Lower leg skin (tissue), 3 donors: Measurements from ENCODE around the gene FLNB.

Source experiments
- CTCF ChIP-seq, 3 donors: fragments of 450-650 bp; IDR thresholded peaks; one replicate each; pipeline ENCODE4 v1.5.1; 2016; ENCODE audit warnings: antibody characterized with exemption in 3 of 3, mild to moderate bottlenecking in 3 of 3, moderate library complexity in 2 of 3
- POLR2A ChIP-seq, 2 donors: fragments of 450-650 bp; IDR thresholded peaks; one replicate each; pipeline ENCODE4 v1.6.1; 2016 to 2017; ENCODE audit warnings: antibody characterized with exemption in 2 of 2, mild to moderate bottlenecking in 1 of 2, moderate library complexity in 1 of 2

GRCh38 chr3:58119186-58119585 is 111.0 kb downstream of the FLNB start:
- TF ChIP-seq CTCF (IDR thresholded peaks at IDR 0.05) (no peak), POLR2A (IDR thresholded peaks at IDR 0.05) (no peak)
